Activated naive CD4-positive, alpha-beta T cell treated with anti-CD3 and anti-CD28 coated beads for 36 hours (primary cell): ENCODE results near the gene CORO2B. TPM values are rescaled to one million over a fixed set of nuclear protein-coding genes. Genes with fewer than 3 reads are reported as not detected.
"Not testable (repeated sequence)": the region's sequence is repeated elsewhere in the genome, so short reads cannot be mapped to it uniquely, and the experiment has no call there.

Experiments used
- CTCF ChIA-PET: fragments of 350-600 bp; sonication (Branson Sonifier 250); formaldehyde crosslinking; loops from one replicate; lab custom pipeline; 2021; ENCODE audit warnings: antibody characterized with exemption; lab: Charles Lee
- DNase-seq: peaks from one replicate; pipeline ENCODE4 v3.0.0-alpha.2; 2020
- H3K27ac Mint-ChIP-seq: one replicate; pipeline ENCODE4 v1.8.0; 2021; ENCODE audit warnings: mild to moderate bottlenecking, mixed read lengths
- H3K27me3 Mint-ChIP-seq: one replicate; pipeline ENCODE4 v1.8.0; 2021; ENCODE audit warnings: low read depth, mixed read lengths
- H3K36me3 Mint-ChIP-seq: one replicate; pipeline ENCODE4 v1.8.0; 2021; ENCODE audit warnings: low read depth, mixed read lengths
- H3K4me1 Mint-ChIP-seq: one replicate; pipeline ENCODE4 v1.8.0; 2021; ENCODE audit warnings: low read depth, mixed read lengths
- H3K4me3 Mint-ChIP-seq: one replicate; pipeline ENCODE4 v1.8.0; 2021; ENCODE audit warnings: mild to moderate bottlenecking, moderate library complexity, mixed read lengths
- H3K9me3 Mint-ChIP-seq: one replicate; pipeline ENCODE4 v1.8.0; 2021; ENCODE audit warnings: mixed read lengths
- intact Hi-C: fragments of 100-400 bp; cut with micrococcal nuclease; formaldehyde crosslinking; loops from one replicate; pipeline ENCODE4 v1.15.1; 2023
- total RNA-seq, 2 experiments: library from RNA; stranded (reverse); gene quantifications; one replicate each; pipeline ENCODE4 v1.2.3, GENCODE V29; 2021

CORO2B gene
- total RNA-seq, 2 experiments from 2014 or later: not detected

DNA sequence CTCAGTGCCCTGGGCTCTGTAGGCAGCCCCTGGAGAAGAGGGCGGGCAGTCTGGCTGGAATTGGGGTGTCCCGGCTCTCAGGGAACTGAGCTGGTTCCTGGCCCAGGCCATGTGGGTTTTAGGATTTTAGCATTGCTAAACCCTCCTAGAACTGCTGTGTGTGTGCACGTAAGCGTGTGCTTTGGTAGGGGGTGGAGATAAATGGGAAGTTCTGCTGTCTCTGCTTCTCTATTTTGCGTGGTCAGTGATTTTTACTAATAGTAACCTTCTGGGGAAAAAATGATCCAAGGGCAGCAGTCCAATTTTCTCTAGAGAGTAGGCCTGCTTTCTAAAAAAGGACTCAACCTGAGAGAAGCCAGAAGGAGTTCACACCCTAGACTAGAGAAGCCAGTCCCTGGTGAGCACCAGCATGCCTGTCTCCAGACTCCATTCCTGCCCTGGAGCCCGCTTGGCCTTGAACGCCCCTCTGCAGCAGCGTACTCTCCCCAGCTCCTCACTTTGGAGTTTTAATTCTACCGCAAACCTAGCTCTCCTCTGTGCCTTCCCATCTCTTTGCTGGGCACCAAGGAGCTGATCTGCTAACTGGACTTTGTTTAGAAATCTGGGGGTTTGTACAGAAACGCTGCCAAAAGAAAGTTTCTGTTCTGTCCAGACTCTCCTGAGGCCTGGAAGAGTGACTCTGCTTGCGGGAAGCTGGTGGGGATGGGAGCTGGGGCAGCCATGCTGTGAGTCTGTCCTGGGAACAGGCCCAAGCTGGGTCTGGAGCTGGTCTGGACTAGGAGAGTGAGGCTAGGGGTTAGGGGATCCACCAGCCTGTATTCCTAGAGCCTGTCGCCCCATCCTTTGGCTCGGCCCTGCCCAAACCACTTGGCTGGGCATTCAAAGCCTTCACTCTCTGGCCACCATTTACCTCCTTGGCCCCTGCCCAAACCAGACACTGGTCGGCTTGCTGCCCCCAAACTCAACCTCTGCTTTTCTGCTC, 19.7 kb downstream of the CORO2B start:
- no peaks in the 10 kb centered on the region for H3K9me3 Mint-ChIP-seq
- H3K4me1 Mint-ChIP-seq: no peaks in the 10 kb centered on the region
- no peak overlapping the region for H3K4me3 Mint-ChIP-seq
- intact Hi-C loops: no loop called here
- peaks cover 5% of the 10 kb centered on the region for H3K27me3 Mint-ChIP-seq
- CTCF ChIA-PET: no interaction called here
- H3K36me3 Mint-ChIP-seq: no peaks in the 10 kb centered on the region
- DNase-seq: no peak
- H3K27ac Mint-ChIP-seq: no peak overlapping the region

DNA sequence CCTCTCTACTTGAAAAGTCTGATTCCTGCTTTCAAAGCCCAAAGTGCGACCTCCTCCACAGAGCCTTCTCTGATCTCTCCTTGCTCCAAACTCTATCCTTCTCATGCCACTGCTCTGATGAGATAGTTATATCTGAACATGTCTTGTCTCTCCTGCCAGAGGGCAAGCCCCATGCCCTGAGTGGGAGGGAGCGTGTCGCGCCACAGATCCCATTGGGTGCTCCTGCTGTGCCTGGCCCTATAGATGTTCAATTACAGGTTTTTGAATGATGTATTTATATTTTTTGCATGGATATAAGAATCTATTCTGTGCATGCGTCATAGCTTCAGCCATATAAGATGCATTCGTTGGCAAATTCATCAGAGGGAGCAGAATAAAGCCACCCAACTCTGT, 20.4 kb downstream of the CORO2B start:
- CTCF ChIA-PET: no interaction called here
- Mint-ChIP-seq H3K27me3 (peaks cover 5% of the 10 kb centered on the region), H3K4me1 (no peaks in the 10 kb centered on the region), H3K27ac (no peak overlapping the region), H3K36me3 (no peaks in the 10 kb centered on the region), H3K9me3 (no peaks in the 10 kb centered on the region), H3K4me3 (no peak overlapping the region)
- DNase-seq: no peak
- intact Hi-C loops: no loop called here

DNA sequence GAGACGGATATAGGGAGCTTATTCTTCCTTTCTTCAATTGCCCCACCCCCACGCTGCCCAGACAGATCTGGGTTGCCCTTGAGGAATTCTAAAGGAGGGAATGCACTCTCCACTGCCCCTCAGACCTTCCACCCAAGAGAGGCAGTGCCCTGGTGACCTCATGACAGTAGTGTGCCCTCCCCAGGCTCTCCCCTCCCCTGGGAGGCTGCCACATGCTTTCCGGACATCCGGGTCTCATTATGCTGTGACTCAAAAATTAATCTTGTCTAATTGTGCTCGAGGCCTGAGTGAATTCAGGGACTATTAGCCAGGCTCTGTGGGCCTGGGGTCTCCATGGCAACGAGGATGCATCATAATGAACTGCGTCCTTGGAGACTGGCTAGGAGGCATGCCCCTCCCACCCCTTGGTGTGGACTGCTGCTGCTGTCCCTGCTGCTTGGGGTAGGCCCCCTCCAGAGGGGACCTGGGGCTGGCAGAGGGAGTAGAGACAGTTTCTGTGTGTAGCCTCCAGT, 20.8 kb downstream of the CORO2B start:
- peaks cover 5% of the 10 kb centered on the region for H3K27me3 Mint-ChIP-seq
- DNase-seq: no peak
- H3K4me3 Mint-ChIP-seq: no peak overlapping the region
- H3K4me1 Mint-ChIP-seq: no peaks in the 10 kb centered on the region
- CTCF ChIA-PET: no interaction called here
- no peaks in the 10 kb centered on the region for H3K36me3 Mint-ChIP-seq
- no peak overlapping the region for H3K27ac Mint-ChIP-seq
- intact Hi-C loops: no loop called here
- H3K9me3 Mint-ChIP-seq: no peaks in the 10 kb centered on the region

DNA sequence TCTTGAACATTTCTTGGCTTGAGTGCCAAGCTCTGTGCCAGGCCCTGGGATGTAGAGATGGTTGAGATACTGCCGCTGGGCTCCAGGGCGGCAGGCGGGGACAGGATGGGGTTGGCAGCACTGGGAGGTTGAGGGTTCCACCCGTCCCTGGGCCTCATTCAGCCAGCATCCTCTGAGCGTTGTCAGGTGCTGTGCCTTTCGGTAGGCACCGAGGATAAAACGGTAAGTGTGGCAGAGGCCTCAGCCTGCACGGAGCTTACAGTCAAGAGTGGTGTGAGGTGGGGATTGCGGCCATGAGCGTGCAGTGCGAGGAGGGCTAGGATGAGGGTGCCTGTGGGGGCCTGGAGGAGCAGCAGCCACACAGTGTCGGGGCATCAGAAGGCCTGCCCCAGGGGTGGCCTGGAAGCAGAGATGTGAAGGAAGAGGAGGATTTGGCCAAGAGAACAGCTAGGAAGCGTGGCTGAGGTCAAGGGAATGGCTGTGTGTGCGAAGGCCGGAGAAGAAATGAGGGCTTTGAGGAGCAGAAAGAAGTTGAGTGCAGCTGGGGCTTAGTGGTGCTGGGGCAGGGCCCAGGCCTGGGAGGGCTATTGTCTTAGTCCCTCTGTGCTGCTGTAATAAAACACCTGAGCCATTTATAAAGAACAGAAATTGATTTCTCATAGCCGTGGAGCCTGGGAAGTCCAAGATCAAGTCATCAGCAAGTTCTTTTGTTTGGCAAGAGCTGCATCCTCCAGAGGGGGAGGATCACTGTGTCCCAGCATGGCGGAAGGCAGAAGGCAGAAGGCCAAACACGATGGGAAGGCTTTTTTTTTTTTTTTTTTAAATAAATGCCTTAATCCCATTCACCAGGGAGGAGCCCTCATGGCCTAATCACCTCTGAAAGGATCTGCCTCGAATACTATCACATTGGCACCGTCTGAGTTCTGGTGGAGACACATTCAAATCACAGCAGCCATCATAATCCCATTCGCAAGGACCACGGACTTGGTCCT, 22.7 kb downstream of the CORO2B start:
- no peaks in the 10 kb centered on the region for H3K36me3 Mint-ChIP-seq
- H3K27ac Mint-ChIP-seq: no peak overlapping the region
- no peaks in the 10 kb centered on the region for H3K9me3 Mint-ChIP-seq
- no peak overlapping the region for H3K4me3 Mint-ChIP-seq
- peaks cover 5% of the 10 kb centered on the region for H3K27me3 Mint-ChIP-seq
- H3K4me1 Mint-ChIP-seq: no peaks in the 10 kb centered on the region
- CTCF ChIA-PET: no interaction called here
- no peak for DNase-seq
- intact Hi-C loops: no loop called here

DNA sequence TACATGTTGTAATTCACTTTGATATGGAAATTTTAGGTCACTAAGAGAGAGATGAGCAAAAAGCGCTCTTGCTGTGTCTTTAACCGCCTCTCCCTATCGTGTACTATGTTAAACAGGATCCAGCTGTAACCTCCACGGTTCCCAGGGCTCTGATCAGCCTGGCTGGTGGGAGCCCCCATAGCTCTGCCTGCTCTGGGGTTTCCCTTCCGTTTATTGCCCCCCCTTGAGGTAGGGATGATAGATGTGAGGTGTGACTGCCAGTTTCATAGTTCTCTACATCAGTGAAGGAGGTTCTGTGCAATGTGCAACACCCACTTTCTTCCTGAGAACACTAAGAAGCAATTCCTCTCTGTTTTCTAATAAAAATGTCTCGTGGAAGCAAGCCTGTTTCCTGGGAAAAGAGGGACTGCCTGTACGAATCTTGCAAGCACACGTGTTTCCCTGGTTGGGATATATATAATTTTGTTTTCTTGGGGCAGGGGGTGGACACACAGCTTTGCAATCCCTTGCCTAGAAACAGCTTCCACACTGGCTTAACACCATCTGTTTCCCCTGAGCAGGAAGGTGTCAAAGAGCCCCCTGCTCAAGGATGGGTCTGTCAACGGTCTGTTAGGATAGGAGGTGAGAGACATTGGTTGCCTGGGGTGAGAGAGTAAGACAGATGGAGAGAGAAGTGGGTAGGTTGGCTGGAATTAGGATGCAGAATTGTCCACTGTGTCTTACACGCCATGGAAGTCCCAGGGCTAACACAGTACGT, 23.8 kb downstream of the CORO2B start:
- intact Hi-C loops: no loop called here
- H3K27ac Mint-ChIP-seq: no peak overlapping the region
- H3K4me1 Mint-ChIP-seq: no peaks in the 10 kb centered on the region
- no peak for DNase-seq
- H3K9me3 Mint-ChIP-seq: no peaks in the 10 kb centered on the region
- peaks cover 5% of the 10 kb centered on the region for H3K27me3 Mint-ChIP-seq
- CTCF ChIA-PET: interaction anchor here (0.6 kb wide), 1 partner anchor 70 kb away, joined by 5 read pairs; no protein-coding TSS in a partner anchor
- H3K36me3 Mint-ChIP-seq: no peaks in the 10 kb centered on the region
- no peak overlapping the region for H3K4me3 Mint-ChIP-seq

DNA sequence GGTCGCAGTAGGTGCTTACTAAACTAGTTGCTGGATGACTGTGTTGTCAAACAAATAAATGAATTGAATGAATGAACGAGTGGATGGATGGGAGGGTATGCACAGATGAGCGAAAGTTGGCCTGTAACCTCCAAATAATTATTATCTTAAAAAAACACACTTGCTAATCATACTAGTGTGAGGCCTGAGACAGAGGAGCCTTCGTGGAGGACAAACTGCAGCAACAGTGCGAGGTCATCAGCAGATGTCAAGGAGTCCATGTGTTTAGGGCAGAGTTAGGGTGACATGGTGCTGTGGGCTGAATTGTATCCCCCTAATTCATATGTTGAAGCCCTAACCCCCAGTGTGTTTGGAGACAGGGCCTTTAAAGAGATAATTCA, 24.4 kb downstream of the CORO2B start:
- intact Hi-C loops: no loop called here
- CTCF ChIA-PET: interaction anchor here (1.7 kb wide), 1 partner anchor 53 kb away, joined by 4 read pairs; no protein-coding TSS in a partner anchor
- DNase-seq: no peak
- H3K27ac Mint-ChIP-seq: no peak overlapping the region
- H3K4me1 Mint-ChIP-seq: no peaks in the 10 kb centered on the region
- H3K9me3 Mint-ChIP-seq: no peaks in the 10 kb centered on the region
- H3K27me3 Mint-ChIP-seq: peaks cover 5% of the 10 kb centered on the region
- no peak overlapping the region for H3K4me3 Mint-ChIP-seq
- H3K36me3 Mint-ChIP-seq: no peaks in the 10 kb centered on the region

DNA sequence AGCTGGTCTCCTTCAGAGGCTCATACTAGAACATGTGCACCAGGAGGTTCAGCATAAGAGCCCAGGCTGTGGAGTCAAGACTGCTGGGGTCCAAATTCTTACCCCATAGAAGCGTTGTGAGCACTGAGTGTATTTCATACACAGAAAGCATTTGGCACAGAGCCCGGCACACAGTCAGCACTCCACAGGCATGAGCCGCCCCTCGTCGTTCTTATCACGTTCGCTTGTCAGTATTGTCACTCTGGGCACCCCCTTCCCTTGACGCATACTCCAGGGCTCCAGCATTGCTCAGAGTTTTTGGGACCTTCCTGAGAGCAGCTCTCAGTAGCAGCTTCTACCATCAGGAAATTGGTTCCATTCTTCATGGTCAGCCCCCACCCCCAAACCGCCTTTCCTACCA, 25.2 kb downstream of the CORO2B start:
- Mint-ChIP-seq H3K9me3 (no peaks in the 10 kb centered on the region), H3K27ac (no peak overlapping the region), H3K36me3 (no peaks in the 10 kb centered on the region), H3K4me1 (no peaks in the 10 kb centered on the region), H3K4me3 (no peak overlapping the region), H3K27me3 (peaks cover 5% of the 10 kb centered on the region)
- intact Hi-C loops: no loop called here
- CTCF ChIA-PET: interaction anchor here (1.7 kb wide), 1 partner anchor 54 kb away, joined by 4 read pairs; no protein-coding TSS in a partner anchor
- DNase-seq: no peak

DNA sequence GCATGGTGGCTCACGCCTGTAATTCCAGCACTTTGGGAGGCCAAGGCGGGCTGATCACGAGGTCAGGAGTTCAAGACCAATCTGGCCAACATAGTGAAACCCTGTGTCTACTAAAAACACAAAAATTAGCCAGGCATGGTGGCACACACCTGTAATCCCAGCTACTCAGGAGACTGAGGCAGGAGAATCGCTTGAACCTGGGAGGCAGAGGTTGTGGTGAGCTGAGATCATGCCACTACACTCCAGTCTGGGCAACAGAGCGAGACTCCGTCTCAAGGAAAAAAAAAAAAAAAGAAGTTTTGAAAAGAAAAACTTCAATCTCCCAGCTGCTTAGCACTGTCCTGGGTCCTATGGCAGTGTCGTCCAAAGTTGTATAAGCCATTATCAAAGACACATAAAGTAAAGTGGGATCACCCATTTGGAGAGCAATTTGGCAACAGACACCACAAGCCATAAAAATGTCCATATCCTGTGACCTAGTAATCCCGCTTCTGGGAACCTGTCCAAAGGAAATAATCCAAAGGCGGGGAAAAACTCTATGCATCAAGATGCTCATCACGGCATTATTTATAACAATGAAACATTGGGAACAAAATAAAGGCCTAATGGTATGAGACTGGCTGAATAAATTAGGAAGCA, 26.2 kb downstream of the CORO2B start:
- H3K9me3 Mint-ChIP-seq, H3K27me3 Mint-ChIP-seq, DNase-seq, H3K36me3 Mint-ChIP-seq, H3K4me3 Mint-ChIP-seq, H3K27ac Mint-ChIP-seq, H3K4me1 Mint-ChIP-seq, intact Hi-C loops: not testable (repeated sequence)
- CTCF ChIA-PET: interaction anchor here (1.7 kb wide), 1 partner anchor 55 kb away, joined by 4 read pairs; no protein-coding TSS in a partner anchor

DNA sequence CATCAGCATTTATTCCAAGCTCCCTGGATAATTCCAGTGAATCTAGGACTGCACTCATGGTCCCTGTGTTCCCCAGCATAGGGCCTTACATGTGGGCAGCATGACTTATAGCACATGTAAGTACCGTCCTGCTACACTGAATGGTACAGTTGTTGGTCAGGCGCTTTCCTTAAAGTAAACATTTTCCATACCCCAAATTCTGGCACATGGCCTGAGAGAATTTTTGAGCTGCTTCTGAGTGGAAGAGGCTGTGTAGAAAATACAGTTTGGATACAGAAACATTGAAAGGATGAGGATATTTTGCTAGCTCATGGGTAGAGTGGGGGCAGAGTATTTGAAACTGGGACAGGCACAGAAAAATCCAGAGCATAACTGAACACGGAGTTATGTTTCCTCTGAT, 27.6 kb downstream of the CORO2B start:
- Mint-ChIP-seq H3K27me3 (peaks cover 3% of the 10 kb centered on the region), H3K9me3 (no peaks in the 10 kb centered on the region), H3K36me3 (no peaks in the 10 kb centered on the region), H3K4me3 (no peak overlapping the region), H3K4me1 (no peaks in the 10 kb centered on the region), H3K27ac (no peak overlapping the region)
- intact Hi-C loops: no loop called here
- no peak for DNase-seq
- CTCF ChIA-PET: interaction anchor here (1.3 kb wide), 1 partner anchor 300 kb away, joined by 5 read pairs; no protein-coding TSS in a partner anchor

DNA sequence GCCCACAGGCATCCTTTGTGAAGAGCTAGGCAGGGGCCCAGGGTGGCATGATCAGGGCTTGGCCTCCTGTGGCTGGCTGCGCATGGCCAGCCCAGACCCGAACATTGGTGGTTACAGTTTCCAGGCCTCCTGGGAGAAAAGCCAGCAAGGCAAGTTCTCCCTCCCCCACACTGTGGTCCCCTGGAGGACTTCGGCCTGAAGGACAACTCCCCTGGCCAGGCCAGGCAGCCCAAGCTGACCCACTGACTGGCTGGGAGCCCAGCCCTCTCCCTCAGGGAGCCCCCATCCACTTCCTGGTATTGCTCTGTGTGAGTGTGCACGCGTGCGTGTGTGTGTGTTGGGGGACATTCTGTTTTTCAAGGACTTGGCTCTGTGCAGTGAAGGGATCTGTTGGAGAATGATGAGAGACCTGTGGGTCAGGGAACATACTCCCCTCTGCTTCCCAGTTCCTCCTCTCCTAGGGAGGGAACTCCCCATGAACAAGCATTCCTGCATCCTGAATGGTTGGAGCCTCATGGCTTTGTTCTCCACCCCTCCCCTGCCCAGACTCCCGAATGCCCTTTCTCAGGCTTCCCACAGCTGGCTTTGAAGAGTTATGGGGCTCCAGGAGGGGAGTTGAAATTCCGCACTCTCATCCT, 29.5 kb downstream of the CORO2B start:
- H3K4me1 Mint-ChIP-seq: no peaks in the 10 kb centered on the region
- no peak for DNase-seq
- no peak overlapping the region for H3K4me3 Mint-ChIP-seq
- CTCF ChIA-PET: no interaction called here
- no peaks in the 10 kb centered on the region for H3K36me3 Mint-ChIP-seq
- intact Hi-C loops: no loop called here
- no peaks in the 10 kb centered on the region for H3K9me3 Mint-ChIP-seq
- no peaks in the 10 kb centered on the region for H3K27me3 Mint-ChIP-seq
- no peak overlapping the region for H3K27ac Mint-ChIP-seq

DNA sequence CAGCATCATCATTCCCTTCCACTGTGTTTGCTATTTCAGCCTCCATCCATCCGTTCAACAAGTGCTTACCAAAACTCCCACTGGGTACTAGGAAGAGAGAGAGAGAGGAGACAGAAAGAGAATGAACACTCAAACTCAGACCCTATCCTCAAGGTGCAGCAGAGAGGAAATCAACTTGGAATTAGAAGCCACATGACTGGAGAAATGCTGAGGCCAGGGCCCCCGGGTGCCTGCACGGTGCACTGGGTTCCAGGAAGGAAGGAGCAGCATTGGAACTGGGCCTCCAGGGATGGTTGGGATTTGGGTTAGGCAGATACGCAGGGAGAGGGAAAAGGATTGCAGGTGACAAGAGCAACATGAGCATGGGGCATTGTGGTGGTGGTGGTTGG, 30.0 kb downstream of the CORO2B start:
- Mint-ChIP-seq H3K4me1 (no peaks in the 10 kb centered on the region), H3K27me3 (no peaks in the 10 kb centered on the region)

More for the DNA sequence above, 30.0 kb downstream of the CORO2B start:
- no peak overlapping the region for H3K27ac Mint-ChIP-seq
- CTCF ChIA-PET: no interaction called here
- H3K4me3 Mint-ChIP-seq: no peak overlapping the region
- intact Hi-C loops: no loop called here
- H3K9me3 Mint-ChIP-seq: no peaks in the 10 kb centered on the region
- no peaks in the 10 kb centered on the region for H3K36me3 Mint-ChIP-seq
- DNase-seq: no peak
